Adrenal gland (tissue), 12 donors: ENCODE measurements around the gene UBASH3B. TPM values are rescaled to one million over a fixed set of nuclear protein-coding genes. Genes with fewer than 3 reads are reported as not detected.

Experiments
- DNase-seq, 7 donors: peaks; one replicate each; pipeline ENCODE4 v3.0.0-alpha.2; 2019 to 2020
- H3K27ac ChIP-seq, 5 donors: fragments of 200-600 bp; sonication (generic) in 4 of 5; 1 replicate in 3 of 5; 2 replicates in 2 of 5; pipeline versions ENCODE4 v1.5.1 to v1.8.0; 2016 to 2020; ENCODE audit warnings: mild to moderate bottlenecking in 1 of 5
- H3K27me3 ChIP-seq: fragments of 200-600 bp; 2 replicates; pipeline ENCODE4 v1.8.0; 2021
- H3K36me3 ChIP-seq, 2 donors: fragments of 200-600 bp; replicated peaks in 1 of 2; 1 replicate in 1 of 2; 2 replicates in 1 of 2; pipeline versions ENCODE4 v1.5.1 to v1.8.0; 2018 to 2022
- H3K4me1 ChIP-seq, 2 donors: fragments of 200-600 bp; replicated peaks in 1 of 2; 1 replicate in 1 of 2; 2 replicates in 1 of 2; pipeline versions ENCODE4 v1.5.1 to v1.8.0; 2018 to 2021
- H3K4me3 ChIP-seq, 4 donors: fragments of 200-600 bp; sonication (generic) in 3 of 4; one replicate each; pipeline ENCODE4 v1.5.1; 2016 to 2018
- H3K9me3 ChIP-seq, 3 donors: fragments of 200-600 bp; sonication (generic) in 1 of 3; replicated peaks in 1 of 3; 1 replicate in 2 of 3; 2 replicates in 1 of 3; pipeline versions ENCODE4 v1.5.1 to v1.8.0; 2016 to 2021
- CTCF ChIP-seq, 6 experiments: fragments of 450-650 bp in 4 of 6; fragments of 200-600 bp in 2 of 6; sonication (generic) in 1 of 6; IDR thresholded peaks; 1 replicate in 5 of 6; 2 replicates in 1 of 6; pipeline versions ENCODE4 v1.5.1 to v1.8.0; 2016 to 2021; ENCODE audit warnings: antibody characterized with exemption in 6 of 6, mild to moderate bottlenecking in 2 of 6, moderate library complexity in 1 of 6
- POLR2A ChIP-seq, 2 donors: fragments of 450-650 bp; IDR thresholded peaks; one replicate each; pipeline ENCODE4 v1.6.1; 2017; ENCODE audit warnings: antibody characterized with exemption in 2 of 2, mild to moderate bottlenecking in 2 of 2, moderate library complexity in 1 of 2
- WGBS, 4 donors: extraction: QIAGEN DNeasy Blood & Tissue Kit in 2 of 4; methylation state at CpG; one replicate each; pipeline versions ENCODE4 v1.1.5 to v1.1.7; 2013 to 2017; 5-methylcytosine and 5-hydroxymethylcytosine counted together
- intact Hi-C, 2 donors: fragments of 100-400 bp; cut with DNase I; formaldehyde crosslinking; loops; one replicate each; pipeline versions ENCODE4 v1.14.1 to v1.15.0; 2022 to 2023
- polyA plus RNA-seq, 3 donors: library from polyadenylated mRNA; stranded (reverse); fragments of 200-250 nt in 2 of 3; fragments of 350-450 nt in 1 of 3; fragmentation: Illumina TruSeq in 1 of 3; extraction: RNeasy Lipid Tissue Mini Kit (QIAGEN cat#74804) in 1 of 3; gene quantifications; one replicate each; pipeline ENCODE4 v1.2.3, GENCODE V29; 2013 to 2014
- total RNA-seq, 9 donors: library from RNA; depleted of rRNA in 4 of 9; stranded (reverse); fragments of >200 nt in 4 of 9; fragments of 120-200 nt in 1 of 9; fragmentation: NEBNext Ultra II Directional in 1 of 9; extraction: Animal tissue kit (Norgen Biotek cat#: 25700) in 1 of 9; gene quantifications; one replicate each; pipeline versions ENCODE4 v1.1.0 to v1.2.4, GENCODE V29; 2013 to 2023
- donor health status: healthy with polysubstance abuse.
- donor health status: Bipolar disorder and iron deficiency.
- donor health status: DM: yes; HTN: yes; CAD: no.
- donor health status: DM: no; HTN: no; CAD: no.
- donor health status: DM: no; HTN: no; CAD: no.
- donor health status: DM: yes; HTN: yes; CAD: no.

The UBASH3B gene
- total and polyA plus RNA-seq, 12 donors = 0.57 to 21.5 (median 5.6) TPM

- intact Hi-C loops = no loop called here
- Histone ChIP-seq H3K36me3 (no peaks in the 10 kb centered on the region), H3K4me1 (peaks cover 0 to 16% of the 10 kb centered on the region in 2 donors), H3K27me3 (no peaks in the 10 kb centered on the region), H3K4me3 (no peak overlapping the region), H3K9me3 (no peaks in the 10 kb centered on the region), H3K27ac (no peak overlapping the region)
- WGBS, 4 donors = 66 to 68% (median 67%) methylated on average over 3 of the region's 3 CpGs
- TF ChIP-seq POLR2A (IDR thresholded peaks at IDR 0.05) (no peak), CTCF (IDR thresholded peaks at IDR 0.05) (no peak)
- no peak for DNase-seq
These were observed 120.3 kb downstream of the UBASH3B start for GRCh38 chr11:122775675-122776271.

DNA sequence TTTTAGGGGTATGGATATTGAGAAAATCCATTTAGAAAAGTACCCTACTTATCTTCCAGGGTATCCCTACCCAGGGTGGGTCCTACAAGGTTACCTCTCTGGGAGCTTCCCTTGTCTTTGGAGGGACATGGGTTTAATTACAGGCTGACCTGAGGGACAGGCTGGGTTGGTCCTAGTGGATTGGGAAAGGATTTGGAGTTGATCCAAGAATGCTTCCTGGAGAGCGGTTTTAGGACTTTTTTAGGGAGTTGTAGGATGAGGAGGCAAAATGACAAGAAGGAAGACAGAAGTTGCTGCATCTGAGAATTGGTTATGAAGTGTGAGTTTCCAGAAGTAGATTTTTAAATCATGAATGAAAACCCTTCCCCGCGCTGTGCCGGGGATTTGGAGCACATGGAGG is 121.0 kb downstream of the UBASH3B start:
- TF ChIP-seq CTCF (IDR thresholded peaks at IDR 0.05) (no peak), POLR2A (IDR thresholded peaks at IDR 0.05) (no peak)
- peaks cover 0 to 16% of the 10 kb centered on the region in 2 donors for H3K4me1 ChIP-seq

GRCh38 chr11:122777343-122777742 is 121.8 kb downstream of the UBASH3B start:
- Histone ChIP-seq H3K36me3 (no peaks in the 10 kb centered on the region), H3K27me3 (no peaks in the 10 kb centered on the region), H3K9me3 (no peaks in the 10 kb centered on the region), H3K27ac (no peak overlapping the region), H3K4me1 (peaks cover 0 to 16% of the 10 kb centered on the region in 2 donors), H3K4me3 (no peak overlapping the region)
- TF ChIP-seq POLR2A (IDR thresholded peaks at IDR 0.05) (no peak), CTCF (IDR thresholded peaks at IDR 0.05) (no peak)
- WGBS, 4 donors = 72 to 88% (median 80%) methylated on average over 3 of the region's 3 CpGs
- no peak for DNase-seq
- intact Hi-C loops = no loop called here

More for the DNA sequence above, 121.0 kb downstream of the UBASH3B start:
- H3K27ac ChIP-seq = no peak overlapping the region
- H3K4me3 ChIP-seq = no peak overlapping the region
- H3K27me3 ChIP-seq = no peaks in the 10 kb centered on the region
- no peaks in the 10 kb centered on the region for H3K36me3 ChIP-seq
- H3K9me3 ChIP-seq = no peaks in the 10 kb centered on the region
- intact Hi-C loops = no loop called here
- DNase-seq = no peak
- 86 to 94% (median 88%) methylated on average over 4 of the region's 4 CpGs for WGBS, 4 donors

- H3K9me3 ChIP-seq = no peaks in the 10 kb centered on the region
- H3K27ac ChIP-seq = no peak overlapping the region
- no peak for TF ChIP-seq POLR2A (IDR thresholded peaks at IDR 0.05)
- no peak for TF ChIP-seq CTCF (IDR thresholded peaks at IDR 0.05)
- no peak for DNase-seq
- no peaks in the 10 kb centered on the region for H3K27me3 ChIP-seq
- intact Hi-C loops = no loop called here
- H3K36me3 ChIP-seq = no peaks in the 10 kb centered on the region
- peaks cover 0 to 8% of the 10 kb centered on the region in 2 donors for H3K4me1 ChIP-seq
- no peak overlapping the region for H3K4me3 ChIP-seq
- WGBS, 4 donors = 56 to 72% (median 71%) methylated on average over 2 of the region's 2 CpGs
These were observed 122.6 kb downstream of the UBASH3B start for GRCh38 chr11:122778148-122778547.
